K562 (cell line): Measurements from ENCODE around the gene UPF2. TPM values are rescaled to one million over a fixed set of nuclear protein-coding genes. Genes with fewer than 3 reads are reported as not detected.
A peak's percentile ranks its signal among the peaks of the same experiment; 100 is the strongest.

Experiments used
- EWSR1 ChIP-seq: fragments of 450-650 bp; IDR thresholded peaks from 2 replicates; pipeline ENCODE4 v1.6.1; 2018; ENCODE audit warnings: borderline replicate concordance, mild to moderate bottlenecking, low read depth, moderate library complexity; ENCODE audit not compliant: partially characterized antibody
- FOXM1 ChIP-seq, 2 experiments: fragments of 450-650 bp in 1 of 2; sonication (generic) in 1 of 2; formaldehyde crosslinking in 1 of 2; IDR thresholded peaks; 2 replicates each; pipeline versions ENCODE4 v1.6.1 to v1.9.0; 2017 to 2022; ENCODE audit warnings: low read depth in 2 of 2, mild to moderate bottlenecking in 2 of 2, missing genetic modification reagents in 1 of 2, moderate library complexity in 1 of 2
- GABPB1 ChIP-seq: sonication (generic); formaldehyde crosslinking; IDR thresholded peaks from 2 replicates; pipeline ENCODE4 v1.8.0; 2022; ENCODE audit warnings: mild to moderate bottlenecking, missing genetic modification reagents
- HNRNPH1 ChIP-seq: fragments of 200-400 bp; formaldehyde crosslinking; optimal IDR thresholded peaks from 2 replicates; pipeline ENCODE3; 2017; ENCODE audit warnings: low read depth, mild to moderate bottlenecking, low read length, moderate library complexity
- ILF3 ChIP-seq: fragments of 450-650 bp; IDR thresholded peaks from 2 replicates; pipeline ENCODE4 v1.6.1; 2018; ENCODE audit warnings: antibody characterized with exemption, mild to moderate bottlenecking, moderate library complexity, borderline replicate concordance
- MCM5 ChIP-seq: fragments of 450-650 bp; IDR thresholded peaks from 2 replicates; pipeline ENCODE4 v1.6.1; 2016; ENCODE audit warnings: low read depth
- NBN ChIP-seq: fragments of 450-650 bp; IDR thresholded peaks from 2 replicates; pipeline ENCODE4 v1.6.1; 2016; ENCODE audit warnings: low read depth, mild to moderate bottlenecking
- NCOA1 ChIP-seq: fragments of 450-650 bp; IDR thresholded peaks from 2 replicates; pipeline ENCODE4 v1.6.1; 2016; ENCODE audit warnings: low read depth
- POLR2G ChIP-seq: fragments of 200-400 bp; formaldehyde crosslinking; IDR thresholded peaks from 2 replicates; pipeline ENCODE4 v1.6.1; 2017; ENCODE audit warnings: low read depth, mild to moderate bottlenecking, antibody characterized with exemption, low read length, moderate library complexity
- POLR3G ChIP-seq: IDR thresholded peaks from 2 replicates; pipeline ENCODE4 v1.6.1; 2011; ENCODE audit not compliant: insufficient read length, insufficient replicate concordance; ENCODE audit errors: extremely low read depth
- PTBP1 ChIP-seq: fragments of 200-400 bp; formaldehyde crosslinking; IDR thresholded peaks from 2 replicates; pipeline ENCODE4 v1.6.1; 2017; ENCODE audit warnings: low read depth, low read length
- ZKSCAN3 ChIP-seq: fragments of 250-450 bp; sonication (Bioruptor Pico); IDR thresholded peaks from 2 replicates; pipeline ENCODE4 v1.4.0; 2020
- ZNF699 ChIP-seq: fragments of 250-450 bp; sonication (Bioruptor Pico); IDR thresholded peaks from 2 replicates; pipeline ENCODE4 v1.8.0; 2021; ENCODE audit warnings: mild to moderate bottlenecking, moderate library complexity; ENCODE audit not compliant: insufficient replicate concordance
- polyA plus RNA-seq, 8 experiments: library from polyadenylated mRNA; depleted of rRNA in 4 of 8; stranded (reverse) in 5 of 8; unstranded in 3 of 8; fragments of >200 nt; fragmentation: Nextera tagmentation in 2 of 8; fragmentation: Illumina TruSeq in 1 of 8; extraction: Ambion mirVana in 2 of 8; extraction: Trizol in 1 of 8; gene quantifications; 2 replicates each; pipeline versions ENCODE4 v1.2.1 to v1.2.3, GENCODE V29; 2011 to 2014; ENCODE audit warnings: inconsistent platforms in 1 of 8, missing spikeins in 1 of 8
- total RNA-seq, 7 experiments: library from RNA; depleted of rRNA in 6 of 7; stranded (reverse); fragments of >200 nt in 6 of 7; fragmentation: Illumina TruSeq in 2 of 7; extraction: Trizol in 2 of 7; gene quantifications; 2 replicates each; pipeline versions ENCODE4 v1.2.1 to v1.2.3, GENCODE V29; 2011 to 2021; ENCODE audit warnings: low replicate concordance in 1 of 7
- TF ChIP-seq, protein P1 (sequence below): fragments of 450-650 bp; IDR thresholded peaks from 2 replicates; pipeline ENCODE4 v1.6.1; 2016; ENCODE audit warnings: borderline replicate concordance
- TF ChIP-seq, protein P2 (sequence below): fragments of 250-450 bp; sonication (Bioruptor Pico); IDR thresholded peaks from 2 replicates; pipeline ENCODE4 v1.8.0; 2022; ENCODE audit warnings: inconsistent platforms
- TF ChIP-seq, protein P3 (sequence below): IDR thresholded peaks from 2 replicates; pipeline ENCODE4 v1.6.1; 2014; ENCODE audit warnings: antibody characterized with exemption
- TF ChIP-seq, protein P4 (sequence below): IDR thresholded peaks from 2 replicates; pipeline ENCODE4 v1.6.1; 2011; ENCODE audit warnings: borderline replicate concordance, low read depth, mild to moderate bottlenecking, moderate library complexity, low read length; ENCODE audit not compliant: insufficient read depth, poor library complexity, severe bottlenecking
- TF ChIP-seq, protein P5 (sequence below): fragments of 250-450 bp; sonication (Bioruptor Pico); IDR thresholded peaks from 2 replicates; pipeline ENCODE4 v1.4.0; 2020

Gene UPF2
- total and polyA plus RNA-seq, 9 of the 15 experiments (the other 6 are each of a cell fraction or from before 2014, with no cell fraction given) = 13.9 to 37.7 (median 23.7) TPM

DNA sequence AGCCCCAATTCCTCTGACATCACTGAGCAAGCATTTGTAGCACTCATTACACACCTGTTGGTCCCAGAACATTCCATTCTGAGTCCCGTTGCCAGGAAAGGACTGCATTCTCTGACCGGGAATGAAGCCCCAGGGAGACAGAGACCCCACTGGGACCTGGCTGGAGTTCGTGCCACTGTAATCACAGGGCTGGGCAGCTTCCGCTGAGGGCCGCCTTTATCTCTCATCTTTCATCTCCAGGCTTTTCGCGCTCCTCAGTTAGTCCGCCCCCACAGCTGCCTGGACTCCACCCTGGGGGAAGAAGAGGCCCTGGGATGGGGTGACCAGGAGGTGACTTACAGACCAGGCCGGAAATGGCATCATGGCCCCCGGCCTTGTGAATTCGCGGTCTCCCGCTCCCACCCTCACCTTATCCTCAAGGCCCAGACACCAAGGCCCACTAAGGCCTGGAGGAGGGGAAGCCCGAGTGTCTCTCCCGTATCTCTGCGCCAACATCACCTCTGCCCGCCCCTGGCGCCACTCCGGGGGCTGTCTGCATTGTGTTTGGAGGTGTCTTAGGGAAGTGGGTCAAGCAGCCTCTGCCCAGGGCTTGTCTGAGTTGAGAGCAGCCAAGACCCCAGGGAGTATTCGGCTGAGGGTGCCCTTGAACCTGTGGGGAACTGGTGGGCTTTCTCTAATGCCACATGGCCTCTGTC, 144.1 kb downstream of the UPF2 start (continued):
- peak; percentile 38; the same call in 1 of the 2 replicates for TF ChIP-seq FOXM1 (IDR thresholded peaks at IDR 0.05; ENCODE audit: low read depth)
- TF ChIP-seq FOXM1 (CRISPR knock-in tag; IDR thresholded peaks at IDR 0.05; ENCODE audit: low read depth) = no peak
- TF ChIP-seq POLR3G = no peak
- peak; percentile 90 for TF ChIP-seq POLR2G
- TF ChIP-seq, protein P1, sequence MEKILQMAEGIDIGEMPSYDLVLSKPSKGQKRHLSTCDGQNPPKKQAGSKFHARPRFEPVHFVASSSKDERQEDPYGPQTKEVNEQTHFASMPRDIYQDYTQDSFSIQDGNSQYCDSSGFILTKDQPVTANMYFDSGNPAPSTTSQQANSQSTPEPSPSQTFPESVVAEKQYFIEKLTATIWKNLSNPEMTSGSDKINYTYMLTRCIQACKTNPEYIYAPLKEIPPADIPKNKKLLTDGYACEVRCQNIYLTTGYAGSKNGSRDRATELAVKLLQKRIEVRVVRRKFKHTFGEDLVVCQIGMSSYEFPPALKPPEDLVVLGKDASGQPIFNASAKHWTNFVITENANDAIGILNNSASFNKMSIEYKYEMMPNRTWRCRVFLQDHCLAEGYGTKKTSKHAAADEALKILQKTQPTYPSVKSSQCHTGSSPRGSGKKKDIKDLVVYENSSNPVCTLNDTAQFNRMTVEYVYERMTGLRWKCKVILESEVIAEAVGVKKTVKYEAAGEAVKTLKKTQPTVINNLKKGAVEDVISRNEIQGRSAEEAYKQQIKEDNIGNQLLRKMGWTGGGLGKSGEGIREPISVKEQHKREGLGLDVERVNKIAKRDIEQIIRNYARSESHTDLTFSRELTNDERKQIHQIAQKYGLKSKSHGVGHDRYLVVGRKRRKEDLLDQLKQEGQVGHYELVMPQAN = no peak
- no peak for TF ChIP-seq EWSR1
- TF ChIP-seq, protein P2, sequence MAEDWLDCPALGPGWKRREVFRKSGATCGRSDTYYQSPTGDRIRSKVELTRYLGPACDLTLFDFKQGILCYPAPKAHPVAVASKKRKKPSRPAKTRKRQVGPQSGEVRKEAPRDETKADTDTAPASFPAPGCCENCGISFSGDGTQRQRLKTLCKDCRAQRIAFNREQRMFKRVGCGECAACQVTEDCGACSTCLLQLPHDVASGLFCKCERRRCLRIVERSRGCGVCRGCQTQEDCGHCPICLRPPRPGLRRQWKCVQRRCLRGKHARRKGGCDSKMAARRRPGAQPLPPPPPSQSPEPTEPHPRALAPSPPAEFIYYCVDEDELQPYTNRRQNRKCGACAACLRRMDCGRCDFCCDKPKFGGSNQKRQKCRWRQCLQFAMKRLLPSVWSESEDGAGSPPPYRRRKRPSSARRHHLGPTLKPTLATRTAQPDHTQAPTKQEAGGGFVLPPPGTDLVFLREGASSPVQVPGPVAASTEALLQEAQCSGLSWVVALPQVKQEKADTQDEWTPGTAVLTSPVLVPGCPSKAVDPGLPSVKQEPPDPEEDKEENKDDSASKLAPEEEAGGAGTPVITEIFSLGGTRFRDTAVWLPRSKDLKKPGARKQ (CRISPR knock-in tag) = no peak
- TF ChIP-seq MCM5 = no peak
- no peak for TF ChIP-seq ILF3
- no peak for TF ChIP-seq HNRNPH1
- TF ChIP-seq GABPB1 (CRISPR knock-in tag) = peak; percentile 81
- peak; percentile 86 for TF ChIP-seq NBN
- TF ChIP-seq, protein P3, sequence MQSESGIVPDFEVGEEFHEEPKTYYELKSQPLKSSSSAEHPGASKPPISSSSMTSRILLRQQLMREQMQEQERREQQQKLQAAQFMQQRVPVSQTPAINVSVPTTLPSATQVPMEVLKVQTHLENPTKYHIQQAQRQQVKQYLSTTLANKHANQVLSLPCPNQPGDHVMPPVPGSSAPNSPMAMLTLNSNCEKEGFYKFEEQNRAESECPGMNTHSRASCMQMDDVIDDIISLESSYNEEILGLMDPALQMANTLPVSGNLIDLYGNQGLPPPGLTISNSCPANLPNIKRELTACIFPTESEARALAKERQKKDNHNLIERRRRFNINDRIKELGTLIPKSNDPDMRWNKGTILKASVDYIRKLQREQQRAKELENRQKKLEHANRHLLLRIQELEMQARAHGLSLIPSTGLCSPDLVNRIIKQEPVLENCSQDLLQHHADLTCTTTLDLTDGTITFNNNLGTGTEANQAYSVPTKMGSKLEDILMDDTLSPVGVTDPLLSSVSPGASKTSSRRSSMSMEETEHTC = 0 out of 2 replicates have a peak, but pooled peaks have one; percentile 18
- peak; percentile 84 for TF ChIP-seq NCOA1
- TF ChIP-seq ZKSCAN3 = no peak
- TF ChIP-seq ZNF699 (CRISPR knock-in tag) = no peak
- TF ChIP-seq, protein P4, sequence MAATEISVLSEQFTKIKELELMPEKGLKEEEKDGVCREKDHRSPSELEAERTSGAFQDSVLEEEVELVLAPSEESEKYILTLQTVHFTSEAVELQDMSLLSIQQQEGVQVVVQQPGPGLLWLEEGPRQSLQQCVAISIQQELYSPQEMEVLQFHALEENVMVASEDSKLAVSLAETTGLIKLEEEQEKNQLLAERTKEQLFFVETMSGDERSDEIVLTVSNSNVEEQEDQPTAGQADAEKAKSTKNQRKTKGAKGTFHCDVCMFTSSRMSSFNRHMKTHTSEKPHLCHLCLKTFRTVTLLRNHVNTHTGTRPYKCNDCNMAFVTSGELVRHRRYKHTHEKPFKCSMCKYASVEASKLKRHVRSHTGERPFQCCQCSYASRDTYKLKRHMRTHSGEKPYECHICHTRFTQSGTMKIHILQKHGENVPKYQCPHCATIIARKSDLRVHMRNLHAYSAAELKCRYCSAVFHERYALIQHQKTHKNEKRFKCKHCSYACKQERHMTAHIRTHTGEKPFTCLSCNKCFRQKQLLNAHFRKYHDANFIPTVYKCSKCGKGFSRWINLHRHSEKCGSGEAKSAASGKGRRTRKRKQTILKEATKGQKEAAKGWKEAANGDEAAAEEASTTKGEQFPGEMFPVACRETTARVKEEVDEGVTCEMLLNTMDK = no peak
- no peak for TF ChIP-seq PTBP1
- TF ChIP-seq, protein P5, sequence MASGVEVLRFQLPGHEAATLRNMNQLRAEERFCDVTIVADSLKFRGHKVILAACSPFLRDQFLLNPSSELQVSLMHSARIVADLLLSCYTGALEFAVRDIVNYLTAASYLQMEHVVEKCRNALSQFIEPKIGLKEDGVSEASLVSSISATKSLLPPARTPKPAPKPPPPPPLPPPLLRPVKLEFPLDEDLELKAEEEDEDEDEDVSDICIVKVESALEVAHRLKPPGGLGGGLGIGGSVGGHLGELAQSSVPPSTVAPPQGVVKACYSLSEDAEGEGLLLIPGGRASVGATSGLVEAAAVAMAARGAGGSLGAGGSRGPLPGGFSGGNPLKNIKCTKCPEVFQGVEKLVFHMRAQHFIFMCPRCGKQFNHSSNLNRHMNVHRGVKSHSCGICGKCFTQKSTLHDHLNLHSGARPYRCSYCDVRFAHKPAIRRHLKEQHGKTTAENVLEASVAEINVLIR (CRISPR knock-in tag) = no peak; the same call in 1 of the 2 replicates
